ENCODE measurements around the gene CD101. TPM values are rescaled to one million over a fixed set of nuclear protein-coding genes. Genes with fewer than 3 reads are reported as not detected.

Gene CD101
- total RNA-seq, 1 experiment from 2014 or later = 1.2 TPM

DNA sequence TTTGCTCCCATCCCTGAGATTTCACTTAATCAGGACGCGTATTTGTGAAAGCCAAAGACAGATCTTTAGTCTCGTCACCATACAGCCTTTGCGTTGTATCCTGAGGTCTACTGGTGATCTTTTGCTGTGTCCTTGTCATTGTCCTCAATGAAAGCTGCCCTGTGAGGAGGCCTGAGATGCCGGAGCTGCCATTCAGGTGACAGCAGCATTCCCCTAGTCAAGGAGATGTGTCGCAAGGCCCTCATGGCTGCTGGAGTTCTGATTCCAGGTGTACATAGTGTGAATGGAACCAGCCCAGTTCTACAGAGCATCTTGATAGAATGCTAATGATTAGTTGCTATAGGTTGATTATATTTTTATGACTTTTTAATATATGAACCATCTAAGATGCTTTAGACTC, 82.7 kb downstream of the CD101 start:
- Histone ChIP-seq H3K27ac (ENCODE audit: low read depth, low read length) (no peak overlapping the region), H3K79me2 (ENCODE audit: insufficient read depth, low read length) (no peaks in the 10 kb centered on the region), H3K4me2 (ENCODE audit: low read length) (no peak overlapping the region), H3K9ac (ENCODE audit: low read length) (no peak overlapping the region), H4K20me1 (ENCODE audit: insufficient read depth) (no peaks in the 10 kb centered on the region), H3K9me3 (ENCODE audit: control insufficient read depth in 1 of 2, insufficient read depth in 1 of 2, low read depth in 1 of 2, low read length in 2 of 2) (no peaks in the 10 kb centered on the region), H3K27me3 (ENCODE audit: insufficient read depth, low read length) (no peaks in the 10 kb centered on the region), H3K9me2 (ENCODE audit: insufficient read depth) (no peaks in the 10 kb centered on the region), H3K4me3 (replicated peaks in 1 of 2; ENCODE audit: low read depth in 1 of 2, low read length in 2 of 2) (no peak overlapping the region), H3K36me3 (ENCODE audit: control insufficient read depth in 1 of 2, insufficient read depth in 2 of 2, low read length in 2 of 2) (peaks cover 16 to 33% of the 10 kb centered on the region in 2 experiments), H2AFZ (ENCODE audit: low read depth, low read length, poor library complexity, severe bottlenecking) (no peak overlapping the region), H3K4me1 (ENCODE audit: control insufficient read depth in 1 of 2, insufficient read depth in 2 of 2, low read length in 2 of 2) (no peaks in the 10 kb centered on the region)
- RAD21 ChIA-PET (ENCODE audit: low non-redundant PET in 1 of 2, low total read pairs in 2 of 2, uncharacterized antibody in 2 of 2, unreplicated experiment in 2 of 2) = no interaction called here
- TF ChIP-seq ELF1 (IDR thresholded peaks at IDR 0.05; ENCODE audit: borderline replicate concordance, low read depth) (no peak), CEBPB (IDR thresholded peaks at IDR 0.05; ENCODE audit: low read depth) (no peak), SIN3A (IDR thresholded peaks at IDR 0.05; ENCODE audit: low read depth) (no peak), FOSL1 (IDR thresholded peaks at IDR 0.05; ENCODE audit: low read depth) (no peak), POLR2A (IDR thresholded peaks at IDR 0.05; ENCODE audit: borderline replicate concordance, extremely low read depth, insufficient read depth, insufficient read length) (no peak), ZNF274 (IDR thresholded peaks at IDR 0.05; ENCODE audit: low read depth, low read length) (no peak), TCF7L2 (IDR thresholded peaks at IDR 0.05; ENCODE audit: borderline replicate concordance, extremely low read depth, insufficient read depth, insufficient read length) (no peak), RAD21 (IDR thresholded peaks at IDR 0.05; ENCODE audit: low read depth) (no peak), ZFX (IDR thresholded peaks at IDR 0.05) (no peak), POLR2AphosphoS5 (IDR thresholded peaks at IDR 0.05; ENCODE audit: low read depth, low read length) (no peak), YY1 (IDR thresholded peaks at IDR 0.05; ENCODE audit: extremely low read depth, insufficient replicate concordance, low read depth, low read length) (no peak), CBX3 (IDR thresholded peaks at IDR 0.05; ENCODE audit: low read depth) (no peak), SP1 (IDR thresholded peaks at IDR 0.05; ENCODE audit: low read depth) (no peak)
- TF ChIP-seq, protein P1, sequence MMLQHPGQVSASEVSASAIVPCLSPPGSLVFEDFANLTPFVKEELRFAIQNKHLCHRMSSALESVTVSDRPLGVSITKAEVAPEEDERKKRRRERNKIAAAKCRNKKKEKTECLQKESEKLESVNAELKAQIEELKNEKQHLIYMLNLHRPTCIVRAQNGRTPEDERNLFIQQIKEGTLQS (IDR thresholded peaks at IDR 0.05) = no peak
- TF ChIP-seq, protein P2, sequence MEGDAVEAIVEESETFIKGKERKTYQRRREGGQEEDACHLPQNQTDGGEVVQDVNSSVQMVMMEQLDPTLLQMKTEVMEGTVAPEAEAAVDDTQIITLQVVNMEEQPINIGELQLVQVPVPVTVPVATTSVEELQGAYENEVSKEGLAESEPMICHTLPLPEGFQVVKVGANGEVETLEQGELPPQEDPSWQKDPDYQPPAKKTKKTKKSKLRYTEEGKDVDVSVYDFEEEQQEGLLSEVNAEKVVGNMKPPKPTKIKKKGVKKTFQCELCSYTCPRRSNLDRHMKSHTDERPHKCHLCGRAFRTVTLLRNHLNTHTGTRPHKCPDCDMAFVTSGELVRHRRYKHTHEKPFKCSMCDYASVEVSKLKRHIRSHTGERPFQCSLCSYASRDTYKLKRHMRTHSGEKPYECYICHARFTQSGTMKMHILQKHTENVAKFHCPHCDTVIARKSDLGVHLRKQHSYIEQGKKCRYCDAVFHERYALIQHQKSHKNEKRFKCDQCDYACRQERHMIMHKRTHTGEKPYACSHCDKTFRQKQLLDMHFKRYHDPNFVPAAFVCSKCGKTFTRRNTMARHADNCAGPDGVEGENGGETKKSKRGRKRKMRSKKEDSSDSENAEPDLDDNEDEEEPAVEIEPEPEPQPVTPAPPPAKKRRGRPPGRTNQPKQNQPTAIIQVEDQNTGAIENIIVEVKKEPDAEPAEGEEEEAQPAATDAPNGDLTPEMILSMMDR (IDR thresholded peaks at IDR 0.05 in 2 of 3, conservative IDR thresholded peaks at IDR 0.05 in 1 of 3; ENCODE audit: borderline replicate concordance in 1 of 3, insufficient read depth in 1 of 3, low read depth in 2 of 3, low read length in 2 of 3) = no peak
- TF ChIP-seq, protein P3, sequence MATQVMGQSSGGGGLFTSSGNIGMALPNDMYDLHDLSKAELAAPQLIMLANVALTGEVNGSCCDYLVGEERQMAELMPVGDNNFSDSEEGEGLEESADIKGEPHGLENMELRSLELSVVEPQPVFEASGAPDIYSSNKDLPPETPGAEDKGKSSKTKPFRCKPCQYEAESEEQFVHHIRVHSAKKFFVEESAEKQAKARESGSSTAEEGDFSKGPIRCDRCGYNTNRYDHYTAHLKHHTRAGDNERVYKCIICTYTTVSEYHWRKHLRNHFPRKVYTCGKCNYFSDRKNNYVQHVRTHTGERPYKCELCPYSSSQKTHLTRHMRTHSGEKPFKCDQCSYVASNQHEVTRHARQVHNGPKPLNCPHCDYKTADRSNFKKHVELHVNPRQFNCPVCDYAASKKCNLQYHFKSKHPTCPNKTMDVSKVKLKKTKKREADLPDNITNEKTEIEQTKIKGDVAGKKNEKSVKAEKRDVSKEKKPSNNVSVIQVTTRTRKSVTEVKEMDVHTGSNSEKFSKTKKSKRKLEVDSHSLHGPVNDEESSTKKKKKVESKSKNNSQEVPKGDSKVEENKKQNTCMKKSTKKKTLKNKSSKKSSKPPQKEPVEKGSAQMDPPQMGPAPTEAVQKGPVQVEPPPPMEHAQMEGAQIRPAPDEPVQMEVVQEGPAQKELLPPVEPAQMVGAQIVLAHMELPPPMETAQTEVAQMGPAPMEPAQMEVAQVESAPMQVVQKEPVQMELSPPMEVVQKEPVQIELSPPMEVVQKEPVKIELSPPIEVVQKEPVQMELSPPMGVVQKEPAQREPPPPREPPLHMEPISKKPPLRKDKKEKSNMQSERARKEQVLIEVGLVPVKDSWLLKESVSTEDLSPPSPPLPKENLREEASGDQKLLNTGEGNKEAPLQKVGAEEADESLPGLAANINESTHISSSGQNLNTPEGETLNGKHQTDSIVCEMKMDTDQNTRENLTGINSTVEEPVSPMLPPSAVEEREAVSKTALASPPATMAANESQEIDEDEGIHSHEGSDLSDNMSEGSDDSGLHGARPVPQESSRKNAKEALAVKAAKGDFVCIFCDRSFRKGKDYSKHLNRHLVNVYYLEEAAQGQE (IDR thresholded peaks at IDR 0.05; ENCODE audit: low read depth) = no peak
- POLR2A ChIA-PET = no interaction called here
- CTCF ChIA-PET = no interaction called here
- DNase-seq (ENCODE audit: low read depth, low spot score) (no peak), ATAC-seq (no peak)
- BruUV-seq (replicated peaks) = no TSS peak
- intact Hi-C loops (cut with micrococcal nuclease) = no loop called here
